HG03066 (cell line): ENCODE data around the gene ANTXR2.
A peak's percentile ranks its signal among the peaks of the same experiment; 100 is the strongest.

Source experiments
- ATAC-seq: cut with Tn5 transposase; IDR thresholded peaks from one replicate; pipeline ENCODE4 v1.9.1; 2021; ENCODE audit warnings: low read depth; ENCODE audit not compliant: unreplicated experiment

Gene ANTXR2

GRCh38 chr4:80092847-80093246 is 19.8 kb upstream of the ANTXR2 start:
- no peak for ATAC-seq

GRCh38 chr4:80092088-80092487 is 19.1 kb upstream of the ANTXR2 start:
- ATAC-seq, result no peak

- ATAC-seq, result no peak
Observed at GRCh38 chr4:80091688-80092087, 18.7 kb upstream of the ANTXR2 start.

GRCh38 chr4:80091184-80091583 is 18.2 kb upstream of the ANTXR2 start:
- no peak for ATAC-seq

GRCh38 chr4:80090090-80090489 is 17.1 kb upstream of the ANTXR2 start:
- ATAC-seq, result no peak

GRCh38 chr4:80088471-80088870 is 15.4 kb upstream of the ANTXR2 start:
- no peak for ATAC-seq

- no peak for ATAC-seq
Observed at GRCh38 chr4:80086296-80086695, 13.3 kb upstream of the ANTXR2 start.

- ATAC-seq, result no peak
Observed at GRCh38 chr4:80085081-80085480, 12.1 kb upstream of the ANTXR2 start.

- no peak for ATAC-seq
Observed at GRCh38 chr4:80082693-80083092, 9.7 kb upstream of the ANTXR2 start.

GRCh38 chr4:80081566-80081965 is 8.5 kb upstream of the ANTXR2 start:
- ATAC-seq, result no peak

GRCh38 chr4:80079255-80079923 is 6.4 kb upstream of the ANTXR2 start:
- no peak for ATAC-seq

- no peak for ATAC-seq
Observed at GRCh38 chr4:80078346-80079092, 5.5 kb upstream of the ANTXR2 start.

GRCh38 chr4:80077639-80078038 is 4.6 kb upstream of the ANTXR2 start:
- no peak for ATAC-seq

- ATAC-seq, result no peak
Observed at GRCh38 chr4:80076681-80077080, 3.7 kb upstream of the ANTXR2 start.

- ATAC-seq, result no peak
Observed at GRCh38 chr4:80075995-80076675, 3.1 kb upstream of the ANTXR2 start.

- ATAC-seq, result no peak
Observed at GRCh38 chr4:80074651-80075050, 1.6 kb upstream of the ANTXR2 start.

- ATAC-seq, result no peak
Observed at GRCh38 chr4:80074069-80074468, 1.0 kb upstream of the ANTXR2 start.

GRCh38 chr4:80073473-80074008 is 512 bp upstream of the ANTXR2 start:
- ATAC-seq, result peak; percentile 43

- ATAC-seq, result peak; percentile 20
Observed at GRCh38 chr4:80072228-80072743, 743 bp downstream of the ANTXR2 start.

- ATAC-seq, result peak; percentile 28
Observed at GRCh38 chr4:80071604-80072227, 1.3 kb downstream of the ANTXR2 start.
